Endothelial cell (in vitro differentiated cells): ENCODE measurements around the gene CHMP6. TPM values are rescaled to one million over a fixed set of nuclear protein-coding genes. Genes with fewer than 3 reads are reported as not detected.
A peak's percentile ranks its signal among the peaks of the same experiment; 100 is the strongest.

Source experiments
- DNase-seq: peaks from one replicate; pipeline ENCODE4 v3.0.0; 2021; ENCODE audit warnings: low spot score
- H3K27ac Mint-ChIP-seq: one replicate; pipeline ENCODE4 v1.8.0; 2021; ENCODE audit warnings: mixed read lengths, inconsistent platforms; ENCODE audit not compliant: unreplicated experiment
- H3K27me3 Mint-ChIP-seq: one replicate; pipeline ENCODE4 v1.8.0; 2021; ENCODE audit warnings: mild to moderate bottlenecking, moderate library complexity, mixed read lengths, inconsistent platforms; ENCODE audit not compliant: unreplicated experiment
- H3K36me3 Mint-ChIP-seq: one replicate; pipeline ENCODE4 v1.8.0; 2021; ENCODE audit warnings: mild to moderate bottlenecking, low read depth, mixed read lengths, inconsistent platforms; ENCODE audit not compliant: unreplicated experiment
- H3K4me1 Mint-ChIP-seq: one replicate; pipeline ENCODE4 v1.8.0; 2021; ENCODE audit warnings: mild to moderate bottlenecking, mixed read lengths, inconsistent platforms; ENCODE audit not compliant: unreplicated experiment
- H3K4me3 Mint-ChIP-seq: one replicate; pipeline ENCODE4 v1.8.0; 2021; ENCODE audit warnings: mild to moderate bottlenecking, mixed read lengths, inconsistent platforms; ENCODE audit not compliant: unreplicated experiment
- H3K9me3 Mint-ChIP-seq: one replicate; pipeline ENCODE4 v1.8.0; 2021; ENCODE audit warnings: mixed read lengths, inconsistent platforms; ENCODE audit not compliant: unreplicated experiment
- CTCF ChIP-seq: fragments of 200-600 bp; sonication (generic); IDR thresholded peaks from one replicate; pipeline ENCODE4 v1.5.0; 2021; ENCODE audit warnings: antibody characterized with exemption; ENCODE audit not compliant: unreplicated experiment
- total RNA-seq: library from RNA; stranded (reverse); fragmentation: NEBNext Ultra II Directional; extraction: Animal tissue kit (Norgen Biotek cat#: 25700); gene quantifications from one replicate; pipeline ENCODE4 v1.2.1, GENCODE V29; 2021; ENCODE audit not compliant: unreplicated experiment

Gene CHMP6
- total RNA-seq, 1 donor from 2014 or later: 34.3 TPM

GRCh38 chr17:80971704-80972304 is 19.8 kb upstream of the CHMP6 start:
- TF ChIP-seq CTCF: no peak
- H3K27ac Mint-ChIP-seq: no peak overlapping the region
- H3K9me3 Mint-ChIP-seq: no peaks in the 10 kb centered on the region
- no peak overlapping the region for H3K4me3 Mint-ChIP-seq
- H3K36me3 Mint-ChIP-seq: no peaks in the 10 kb centered on the region
- peaks cover 6% of the 10 kb centered on the region for H3K27me3 Mint-ChIP-seq
- no peak for DNase-seq
- H3K4me1 Mint-ChIP-seq: no peaks in the 10 kb centered on the region

GRCh38 chr17:80976701-80977100 is 14.9 kb upstream of the CHMP6 start:
- no peak for DNase-seq
- H3K27me3 Mint-ChIP-seq: peaks cover 1% of the 10 kb centered on the region
- no peak overlapping the region for H3K4me3 Mint-ChIP-seq
- H3K4me1 Mint-ChIP-seq: peaks cover 5% of the 10 kb centered on the region
- H3K36me3 Mint-ChIP-seq: no peaks in the 10 kb centered on the region
- TF ChIP-seq CTCF: no peak
- no peaks in the 10 kb centered on the region for H3K9me3 Mint-ChIP-seq
- H3K27ac Mint-ChIP-seq: no peak overlapping the region

- H3K4me3 Mint-ChIP-seq: no peak overlapping the region
Measured at GRCh38 chr17:80977172-80977571, 14.5 kb upstream of the CHMP6 start.

GRCh38 chr17:80978499-80979497 is 12.8 kb upstream of the CHMP6 start:
- TF ChIP-seq CTCF: no peak
- H3K4me3 Mint-ChIP-seq: peak overlapping the region; percentile 42
- H3K9me3 Mint-ChIP-seq: no peaks in the 10 kb centered on the region
- no peak for DNase-seq
- no peak overlapping the region for H3K27ac Mint-ChIP-seq
- H3K4me1 Mint-ChIP-seq: peaks cover 5% of the 10 kb centered on the region
- H3K27me3 Mint-ChIP-seq: peaks cover 1% of the 10 kb centered on the region
- H3K36me3 Mint-ChIP-seq: no peaks in the 10 kb centered on the region

More at GRCh38 chr17:80977172-80977571, 14.5 kb upstream of the CHMP6 start:
- Mint-ChIP-seq H3K9me3 (no peaks in the 10 kb centered on the region), H3K27ac (no peak overlapping the region), H3K27me3 (peaks cover 1% of the 10 kb centered on the region), H3K4me1 (peaks cover 5% of the 10 kb centered on the region), H3K36me3 (no peaks in the 10 kb centered on the region)
- no peak for DNase-seq
- TF ChIP-seq CTCF: no peak
